Body of pancreas (tissue), 4 donors: ENCODE measurements around the gene FREM1. TPM values are rescaled to one million over a fixed set of nuclear protein-coding genes. Genes with fewer than 3 reads are reported as not detected.
"Not testable (repeated sequence)": the region's sequence is repeated elsewhere in the genome, so short reads cannot be mapped to it uniquely, and the experiment has no call there.

Source experiments
- ATAC-seq: fragments of 150-250 bp; one replicate; pipeline ENCODE4 v1.9.1; 2016
- DNase-seq, 4 donors: peaks; one replicate each; pipeline ENCODE4 v3.0.0-alpha.2; 2019
- H3K27ac ChIP-seq, 4 donors: fragments of 200-600 bp; sonication (generic); 1 replicate in 3 of 4; 2 replicates in 1 of 4; pipeline versions ENCODE4 v1.5.1 to v1.6.1; 2016 to 2019; ENCODE audit warnings: mild to moderate bottlenecking in 1 of 4, mixed read lengths in 1 of 4, moderate library complexity in 1 of 4
- H3K27me3 ChIP-seq, 2 donors: fragments of 200-600 bp; sonication (generic); one replicate each; pipeline ENCODE4 v1.6.0; 2016; ENCODE audit warnings: mild to moderate bottlenecking in 1 of 2
- H3K36me3 ChIP-seq, 2 donors: fragments of 200-600 bp; sonication (generic); replicated peaks in 1 of 2; 2 replicates each; pipeline ENCODE4 v1.5.1; 2016; ENCODE audit warnings: low read depth in 2 of 2; ENCODE audit not compliant: insufficient read depth in 1 of 2
- H3K4me1 ChIP-seq: fragments of 200-600 bp; sonication (generic); one replicate; pipeline ENCODE4 v1.6.0; 2016
- H3K4me3 ChIP-seq, 2 donors: fragments of 200-600 bp; sonication (generic); 1 replicate in 1 of 2; 2 replicates in 1 of 2; pipeline ENCODE4 v1.5.1; 2016 to 2019
- H3K9me3 ChIP-seq, 3 donors: fragments of 200-600 bp; sonication (generic); 1 replicate in 2 of 3; 2 replicates in 1 of 3; pipeline ENCODE4 v1.5.1; 2016
- CTCF ChIP-seq, 7 experiments: fragments of 450-650 bp in 4 of 7; fragments of 200-600 bp in 3 of 7; sonication (generic) in 3 of 7; IDR thresholded peaks; one replicate each; pipeline ENCODE4 v1.5.1; 2016 to 2019; ENCODE audit warnings: antibody characterized with exemption in 7 of 7
- POLR2A ChIP-seq, 3 donors: fragments of 450-650 bp; IDR thresholded peaks; one replicate each; pipeline ENCODE4 v1.6.1; 2016; ENCODE audit warnings: antibody characterized with exemption in 3 of 3, mild to moderate bottlenecking in 2 of 3
- WGBS, 2 donors: methylation state at CpG; one replicate each; pipeline ENCODE4 v1.1.5; 2017; 5-methylcytosine and 5-hydroxymethylcytosine counted together
- intact Hi-C: fragments of 100-400 bp; cut with DNase I; formaldehyde crosslinking; loops from one replicate; pipeline ENCODE4 v1.15.1; 2023
- total RNA-seq, 2 donors: library from RNA; depleted of rRNA; stranded (reverse); fragments of >200 nt; gene quantifications; one replicate each; pipeline ENCODE4 v1.1.0, GENCODE V29; 2016

Gene FREM1
- total RNA-seq, 2 donors from 2014 or later, result 9.1 to 19.1 TPM

GRCh38 chr9:14924230-14925219 is 14.3 kb upstream of the FREM1 start:
- no peak for ATAC-seq
- H3K4me3 ChIP-seq, result no peak overlapping the region

GRCh38 chr9:14923701-14924100 is 13.5 kb upstream of the FREM1 start:
- no peaks in the 10 kb centered on the region for H3K36me3 ChIP-seq
- H3K4me1 ChIP-seq, result no peaks in the 10 kb centered on the region
- H3K4me3 ChIP-seq, result no peak overlapping the region
- no peak for DNase-seq
- intact Hi-C loops, result no loop called here
- no peak overlapping the region for H3K27ac ChIP-seq
- ATAC-seq, result no peak
- WGBS, 2 donors, result 92 to 97% methylated on average over 2 of the region's 2 CpGs
- no peak for TF ChIP-seq POLR2A (IDR thresholded peaks at IDR 0.05)
- no peak for TF ChIP-seq CTCF (IDR thresholded peaks at IDR 0.05)
- no peaks in the 10 kb centered on the region for H3K9me3 ChIP-seq
- no peaks in the 10 kb centered on the region for H3K27me3 ChIP-seq

More at GRCh38 chr9:14924230-14925219, 14.3 kb upstream of the FREM1 start:
- H3K36me3 ChIP-seq, result no peaks in the 10 kb centered on the region
- H3K9me3 ChIP-seq, result no peaks in the 10 kb centered on the region
- TF ChIP-seq POLR2A (IDR thresholded peaks at IDR 0.05), result no peak
- no peak for TF ChIP-seq CTCF (IDR thresholded peaks at IDR 0.05)
- intact Hi-C loops, result no loop called here
- H3K27me3 ChIP-seq, result no peaks in the 10 kb centered on the region
- DNase-seq, result no peak
- 77 to 82% methylated on average over 7 of the region's 7 CpGs for WGBS, 2 donors
- no peaks in the 10 kb centered on the region for H3K4me1 ChIP-seq
- H3K27ac ChIP-seq, result no peak overlapping the region

GRCh38 chr9:14920805-14921204 is 10.6 kb upstream of the FREM1 start:
- H3K4me3 ChIP-seq, H3K36me3 ChIP-seq, intact Hi-C loops, H3K27ac ChIP-seq, H3K9me3 ChIP-seq, H3K4me1 ChIP-seq, H3K27me3 ChIP-seq: not testable (repeated sequence)
- WGBS, 2 donors, result 27 to 30% methylated on average over 3 of the region's 3 CpGs
- peak; percentile 40 for ATAC-seq
- DNase-seq, result peak in 3 of 4 donors; percentile 20 to 58 (median 49)

- no peak overlapping the region for H3K4me3 ChIP-seq
- H3K36me3 ChIP-seq, result no peaks in the 10 kb centered on the region
- 33 to 42% methylated on average over 1 of the region's 1 CpG for WGBS, 2 donors
- H3K9me3 ChIP-seq, result no peaks in the 10 kb centered on the region
- H3K27me3 ChIP-seq, result no peaks in the 10 kb centered on the region
- H3K4me1 ChIP-seq, result peaks cover 44% of the 10 kb centered on the region
- DNase-seq, result no peak
- intact Hi-C loops, result no loop called here
- H3K27ac ChIP-seq, result no peak overlapping the region
- TF ChIP-seq POLR2A (IDR thresholded peaks at IDR 0.05) (no peak), CTCF (IDR thresholded peaks at IDR 0.05) (no peak)
- ATAC-seq, result no peak
Measured at GRCh38 chr9:14913366-14913765, 3.1 kb upstream of the FREM1 start.

GRCh38 chr9:14912859-14913258 is 2.6 kb upstream of the FREM1 start:
- no peaks in the 10 kb centered on the region for H3K27me3 ChIP-seq
- DNase-seq (no peak), ATAC-seq (no peak)
- WGBS, 2 donors, result 28 to 33% methylated on average over 6 of the region's 6 CpGs
- intact Hi-C loops, result no loop called here
- H3K36me3 ChIP-seq, result no peaks in the 10 kb centered on the region
- TF ChIP-seq POLR2A (IDR thresholded peaks at IDR 0.05) (no peak), CTCF (IDR thresholded peaks at IDR 0.05) (no peak)
- H3K9me3 ChIP-seq, result no peaks in the 10 kb centered on the region
- no peak overlapping the region for H3K4me3 ChIP-seq
- peak overlapping the region in 1 of 4 donors; percentile 16 for H3K27ac ChIP-seq
- peaks cover 49% of the 10 kb centered on the region for H3K4me1 ChIP-seq
